HEK293 (cell line): ENCODE results near the gene PIGQ.
A peak's percentile ranks its signal among the peaks of the same experiment; 100 is the strongest.

Source experiments
- CTCF ChIA-PET: fragments of 350-600 bp; formaldehyde crosslinking; extraction: SDS; loops from one replicate; lab custom pipeline; 2021; ENCODE audit warnings: antibody characterized with exemption; lab: Yijun Ruan, JAX
- POLR2A ChIA-PET: fragments of 300-600 bp; formaldehyde crosslinking; extraction: SDS; loops from one replicate; lab custom pipeline; 2020; ENCODE audit warnings: antibody characterized with exemption, inconsistent platforms; lab: Yijun Ruan, JAX
- H3K27ac ChIP-seq: fragments of 200-500 bp; sonication (Bioruptor generic); 2 replicates; pipeline ENCODE4 v1.5.1; 2014; ENCODE audit warnings: low read depth, low read length, control low read depth, inconsistent platforms; ENCODE audit errors: extremely low read depth
- H3K36me3 ChIP-seq, 2 experiments: fragments of 200-500 bp in 1 of 2; sonication (Bioruptor generic) in 1 of 2; 1 replicate in 1 of 2; 2 replicates in 1 of 2; pipeline ENCODE4 v1.5.1; 2014 to 2017; ENCODE audit warnings: inconsistent platforms in 2 of 2, low read length in 2 of 2; ENCODE audit not compliant: control insufficient read depth in 2 of 2, insufficient read depth in 1 of 2
- H3K4me1 ChIP-seq: fragments of 200-500 bp; sonication (Bioruptor generic); 2 replicates; pipeline ENCODE4 v1.5.1; 2014; ENCODE audit warnings: mild to moderate bottlenecking, low read length, inconsistent platforms; ENCODE audit not compliant: control insufficient read depth, insufficient read depth
- H3K4me3 ChIP-seq: 2 replicates; pipeline ENCODE4 v1.5.1; 2011; ENCODE audit warnings: low read depth, mild to moderate bottlenecking, control low read depth, low read length, moderate library complexity
- H3K9me3 ChIP-seq: fragments of 200-500 bp; sonication (Bioruptor generic); 2 replicates; pipeline ENCODE4 v1.5.1; 2014; ENCODE audit warnings: low read depth, low read length, inconsistent platforms; ENCODE audit not compliant: control insufficient read depth, insufficient read depth
- BCL11B ChIP-seq: fragments of 450-650 bp; formaldehyde crosslinking; IDR thresholded peaks from 2 replicates; pipeline ENCODE4 v1.5.1; 2016; ENCODE audit warnings: low read depth, missing biosample characterization, missing genetic modification characterization
- GLIS1 ChIP-seq: fragments of 450-650 bp; formaldehyde crosslinking; IDR thresholded peaks from 2 replicates; pipeline ENCODE4 v1.5.1; 2016; ENCODE audit warnings: missing biosample characterization, missing genetic modification characterization
- GLIS2 ChIP-seq: fragments of 450-650 bp; formaldehyde crosslinking; IDR thresholded peaks from 2 replicates; pipeline ENCODE4 v1.5.1; 2016; ENCODE audit warnings: missing biosample characterization, missing genetic modification characterization
- KLF10 ChIP-seq: fragments of 450-650 bp; IDR thresholded peaks from 2 replicates; pipeline ENCODE4 v1.5.1; 2018; ENCODE audit warnings: missing biosample characterization, mild to moderate bottlenecking, missing genetic modification characterization
- PATZ1 ChIP-seq: fragments of 450-650 bp; formaldehyde crosslinking; IDR thresholded peaks from 2 replicates; pipeline ENCODE4 v1.5.1; 2016; ENCODE audit warnings: missing biosample characterization, missing genetic modification characterization
- SCRT1 ChIP-seq: fragments of 450-650 bp; formaldehyde crosslinking; IDR thresholded peaks from 2 replicates; pipeline ENCODE4 v1.5.1; 2016; ENCODE audit warnings: missing biosample characterization, missing genetic modification characterization, borderline replicate concordance
- SCRT2 ChIP-seq: fragments of 450-650 bp; formaldehyde crosslinking; IDR thresholded peaks from 2 replicates; pipeline ENCODE4 v1.5.1; 2016; ENCODE audit warnings: missing biosample characterization, missing genetic modification characterization
- ZBTB1 ChIP-seq: fragments of 450-650 bp; formaldehyde crosslinking; IDR thresholded peaks from 2 replicates; pipeline ENCODE4 v1.5.1; 2016; ENCODE audit warnings: missing biosample characterization, missing genetic modification characterization
- ZBTB26 ChIP-seq: fragments of 450-650 bp; formaldehyde crosslinking; optimal IDR thresholded peaks from 2 replicates; pipeline ENCODE3; 2016; ENCODE audit warnings: missing biosample characterization, mild to moderate bottlenecking, missing genetic modification characterization
- ZBTB44 ChIP-seq: fragments of 450-650 bp; IDR thresholded peaks from 2 replicates; pipeline ENCODE4 v1.5.1; 2018; ENCODE audit warnings: missing biosample characterization, mild to moderate bottlenecking, missing genetic modification characterization
- ZBTB6 ChIP-seq: fragments of 450-650 bp; formaldehyde crosslinking; IDR thresholded peaks from 2 replicates; pipeline ENCODE4 v1.5.1; 2017; ENCODE audit warnings: missing biosample characterization, missing genetic modification characterization
- ZEB2 ChIP-seq: fragments of 450-650 bp; formaldehyde crosslinking; IDR thresholded peaks from 2 replicates; pipeline ENCODE4 v1.5.1; 2016; ENCODE audit warnings: missing biosample characterization, missing genetic modification characterization
- ZIC2 ChIP-seq: fragments of 450-650 bp; formaldehyde crosslinking; IDR thresholded peaks from 2 replicates; pipeline ENCODE4 v1.5.1; 2016; ENCODE audit warnings: missing biosample characterization, missing genetic modification characterization
- ZNF114 ChIP-seq: fragments of 450-650 bp; formaldehyde crosslinking; IDR thresholded peaks from 2 replicates; pipeline ENCODE4 v1.5.0; 2017; ENCODE audit warnings: missing biosample characterization, missing genetic modification characterization
- ZNF148 ChIP-seq: fragments of 450-650 bp; formaldehyde crosslinking; IDR thresholded peaks from 2 replicates; pipeline ENCODE4 v1.5.0; 2017; ENCODE audit warnings: missing biosample characterization, missing genetic modification characterization, borderline replicate concordance
- ZNF174 ChIP-seq: fragments of 450-650 bp; formaldehyde crosslinking; IDR thresholded peaks from 2 replicates; pipeline ENCODE4 v1.5.0; 2017; ENCODE audit warnings: missing biosample characterization, mild to moderate bottlenecking, missing genetic modification characterization
- ZNF2 ChIP-seq: fragments of 450-650 bp; formaldehyde crosslinking; IDR thresholded peaks from 2 replicates; pipeline ENCODE4 v1.5.1; 2016; ENCODE audit warnings: missing biosample characterization, missing genetic modification characterization
- ZNF223 ChIP-seq: fragments of 450-650 bp; formaldehyde crosslinking; IDR thresholded peaks from 2 replicates; pipeline ENCODE4 v1.5.1; 2016; ENCODE audit warnings: missing biosample characterization, missing genetic modification characterization
- ZNF394 ChIP-seq: fragments of 450-650 bp; formaldehyde crosslinking; IDR thresholded peaks from 2 replicates; pipeline ENCODE4 v1.5.1; 2016; ENCODE audit warnings: missing biosample characterization, missing genetic modification characterization, mild to moderate bottlenecking, moderate library complexity, borderline replicate concordance
- ZNF473 ChIP-seq: fragments of 450-650 bp; formaldehyde crosslinking; IDR thresholded peaks from 2 replicates; pipeline ENCODE4 v1.5.1; 2017; ENCODE audit warnings: missing biosample characterization, missing genetic modification characterization
- ZNF501 ChIP-seq: fragments of 450-650 bp; formaldehyde crosslinking; IDR thresholded peaks from 2 replicates; pipeline ENCODE4 v1.5.1; 2016; ENCODE audit warnings: missing biosample characterization, missing genetic modification characterization
- ZNF560 ChIP-seq: fragments of 450-650 bp; formaldehyde crosslinking; IDR thresholded peaks from 2 replicates; pipeline ENCODE4 v1.5.1; 2017; ENCODE audit warnings: missing biosample characterization, missing genetic modification characterization, borderline replicate concordance
- ZNF654 ChIP-seq: fragments of 450-650 bp; formaldehyde crosslinking; IDR thresholded peaks from 2 replicates; pipeline ENCODE4 v1.5.1; 2016; ENCODE audit warnings: low read depth, missing biosample characterization, missing genetic modification characterization
- ZNF76 ChIP-seq: fragments of 450-650 bp; formaldehyde crosslinking; IDR thresholded peaks from 2 replicates; pipeline ENCODE4; 2016; ENCODE audit warnings: low read depth, missing biosample characterization, missing genetic modification characterization, borderline replicate concordance
- ZXDB ChIP-seq: fragments of 450-650 bp; formaldehyde crosslinking; IDR thresholded peaks from 2 replicates; pipeline ENCODE4 v1.5.1; 2016; ENCODE audit warnings: missing biosample characterization, missing genetic modification characterization

PIGQ gene

GRCh38 chr16:578232-578869 lies 8.6 kb downstream of the PIGQ start:
- Histone ChIP-seq H3K4me3 (no peak overlapping the region), H3K27ac (0 out of 2 replicates have a peak overlapping the region, but pooled peaks have one; percentile 16), H3K9me3 (no peaks in the 10 kb centered on the region), H3K4me1 (no peaks in the 10 kb centered on the region), H3K36me3 (peaks cover 0 to 55% of the 10 kb centered on the region in 2 experiments; a peak in 1 of 3 replicates)
- ChIA-PET CTCF (interaction anchor here (0.8 kb wide), 1 partner anchor 97 kb away, joined by 4 read pairs; the partner anchor contains the start of gene RHBDL1), POLR2A (no interaction called here)
- TF ChIP-seq SCRT2 (tag by site-specific recombination) = peak; percentile 63
- 0 out of 2 replicates have a peak, but pooled peaks have one; percentile 23 for TF ChIP-seq GLIS2 (tag by site-specific recombination)
- TF ChIP-seq ZXDB = no peak
- TF ChIP-seq SCRT1 = 0 out of 2 replicates have a peak, but pooled peaks have one; percentile 14
- peak; percentile 88 for TF ChIP-seq ZBTB6 (tag by site-specific recombination)
- no peak for TF ChIP-seq ZNF174
- TF ChIP-seq ZNF148 = 0 out of 2 replicates have a peak, but pooled peaks have one; percentile 8

GRCh38 chr16:578870-579405 lies 9.2 kb downstream of the PIGQ start:
- H3K4me3 ChIP-seq = no peak overlapping the region
- POLR2A ChIA-PET = interaction anchor here (0.6 kb wide), 1 partner anchor 52 kb away, joined by 3 read pairs; the partner anchor contains the start of gene CAPN15
- H3K36me3 ChIP-seq = peaks cover 0 to 49% of the 10 kb centered on the region in 2 experiments; a peak in 1 of 3 replicates
- no peaks in the 10 kb centered on the region for H3K9me3 ChIP-seq
- CTCF ChIA-PET = interaction anchor here (0.8 kb wide), 1 partner anchor 96 kb away, joined by 4 read pairs; the partner anchor contains the start of gene RHBDL1
- no peak overlapping the region for H3K27ac ChIP-seq
- H3K4me1 ChIP-seq = no peaks in the 10 kb centered on the region
- peak; percentile 89 for TF ChIP-seq ZNF2 (tag by site-specific recombination)
- TF ChIP-seq ZNF501 (tag by site-specific recombination) = no peak
- TF ChIP-seq GLIS1 (tag by site-specific recombination) = no peak
- peak; percentile 56 for TF ChIP-seq ZBTB26 (tag by site-specific recombination)
- TF ChIP-seq ZIC2 = 0 out of 2 replicates have a peak, but pooled peaks have one; percentile 21
- TF ChIP-seq ZBTB44 (tag by site-specific recombination) = peak; percentile 21; the same call in 1 of the 2 replicates
- no peak for TF ChIP-seq ZNF473 (tag by site-specific recombination)
- TF ChIP-seq BCL11B = peak; percentile 72; the same call in 1 of the 2 replicates
- peak; percentile 73; the same call in 1 of the 2 replicates for TF ChIP-seq KLF10 (tag by site-specific recombination)
- peak; percentile 58; the same call in 1 of the 2 replicates for TF ChIP-seq ZNF654 (tag by site-specific recombination)
- TF ChIP-seq ZNF560 (tag by site-specific recombination) = no peak
- TF ChIP-seq ZNF394 (tag by site-specific recombination) = 0 out of 2 replicates have a peak, but pooled peaks have one; percentile 17
- TF ChIP-seq PATZ1 (tag by site-specific recombination) = peak; percentile 83
- peak; percentile 65; the same call in 1 of the 2 replicates for TF ChIP-seq ZNF76
- TF ChIP-seq ZBTB1 (tag by site-specific recombination) = no peak
- TF ChIP-seq ZEB2 (tag by site-specific recombination) = peak; percentile 55; the same call in 1 of the 2 replicates
- TF ChIP-seq ZXDB = 0 out of 2 replicates have a peak, but pooled peaks have one; percentile 17
- TF ChIP-seq ZNF223 (tag by site-specific recombination) = peak; percentile 67; the same call in 1 of the 2 replicates
- no peak for TF ChIP-seq ZNF114 (tag by site-specific recombination)
